ENCODE data around the gene CFAP141.
"Not testable (repeated sequence)": the region's sequence is repeated elsewhere in the genome, so short reads cannot be mapped to it uniquely, and the experiment has no call there.

GRCh38 chr1:154233127-154233526 is 27.0 kb upstream of the CFAP141 start:
- TF ChIP-seq EZH2 (IDR thresholded peaks at IDR 0.05; ENCODE audit: insufficient read depth, poor library complexity, severe bottlenecking); EZH2phosphoT487 (IDR thresholded peaks at IDR 0.05; ENCODE audit: insufficient read depth, low read depth): not testable (repeated sequence)
